Pancreas (tissue), 10 donors: ENCODE data around the gene AHNAK. TPM values are rescaled to one million over a fixed set of nuclear protein-coding genes. Genes with fewer than 3 reads are reported as not detected.

Experiments
- ATAC-seq, 4 donors: fragments of 200-7000 bp; cut with Tn5 transposase; one replicate each; pipeline versions ENCODE4 v1.8.0 to v1.9.1; 2020; ENCODE audit warnings: mild to moderate bottlenecking in 4 of 4, moderate library complexity in 4 of 4
- DNase-seq, 6 donors: peaks; one replicate each; pipeline ENCODE4 v3.0.0-alpha.2; 2020
- FAIRE-seq: peaks from 2 replicates; lab custom pipeline; 2012; peaks lifted over from hg19 to GRCh38; lab: Jason Lieb, UNC
- H3K27ac ChIP-seq, 4 donors: fragments of 200-600 bp; sonication (generic); 1 replicate in 3 of 4; 2 replicates in 1 of 4; pipeline versions ENCODE4 v1.5.0 to v1.8.0; 2020
- H3K27me3 ChIP-seq, 4 donors: fragments of 200-600 bp; one replicate each; pipeline ENCODE4 v1.8.0; 2021
- H3K36me3 ChIP-seq, 3 donors: fragments of 200-600 bp; sonication (generic) in 1 of 3; one replicate each; pipeline versions ENCODE4 v1.5.0 to v1.8.0; 2020 to 2021
- H3K4me1 ChIP-seq, 3 donors: fragments of 200-600 bp; one replicate each; pipeline ENCODE4 v1.8.0; 2021
- H3K4me3 ChIP-seq, 4 donors: fragments of 200-600 bp; sonication (generic) in 2 of 4; one replicate each; pipeline versions ENCODE4 v1.5.0 to v1.8.0; 2020 to 2021
- H3K9me3 ChIP-seq, 4 donors: fragments of 200-600 bp; one replicate each; pipeline ENCODE4 v1.8.0; 2021
- CTCF ChIP-seq, 4 donors: fragments of 200-600 bp; sonication (generic) in 3 of 4; IDR thresholded peaks; one replicate each; pipeline versions ENCODE4 v1.5.0 to v1.8.0; 2021; ENCODE audit warnings: antibody characterized with exemption in 4 of 4
- WGBS, 2 donors: extraction: QIAGEN DNeasy Blood & Tissue Kit; methylation state at CpG; one replicate each; pipeline ENCODE4 v1.1.7; 2013; 5-methylcytosine and 5-hydroxymethylcytosine counted together
- intact Hi-C, 3 donors: fragments of 100-400 bp; cut with DNase I; formaldehyde crosslinking; loops; one replicate each; pipeline versions ENCODE4 v1.11.1 to v1.14.2; 2022
- polyA plus RNA-seq, 2 donors: library from polyadenylated mRNA; stranded (reverse); fragments of 200-250 nt; gene quantifications; one replicate each; pipeline ENCODE4 v1.2.3, GENCODE V29; 2013
- total RNA-seq, 6 donors: library from RNA; stranded (reverse); fragmentation: NEBNext Ultra II Directional in 4 of 6; extraction: Animal tissue kit (Norgen Biotek cat#: 25700) in 4 of 6; gene quantifications; one replicate each; pipeline versions ENCODE4 v1.2.1 to v1.2.4, GENCODE V29; 2021 to 2023
- donor health status: healthy with polysubstance abuse.
- donor health status: DM: no; HTN: no; CAD: no; lungs with moderate emphysema.
- donor health status: DM: no; HTN: no; CAD: no.
- donor health status: control.
- donor health status: control.
- donor health status: Bipolar disorder and iron deficiency.
- donor health status: DM: yes; HTN: yes; CAD: no.
- donor health status: DM: no; HTN: no; CAD: no.
- donor health status: DM: no; HTN: no; CAD: no.
- donor health status: DM: yes; HTN: yes; CAD: no.

The AHNAK gene
- total and polyA plus RNA-seq, 8 donors, result 18.7 to 163 (median 66.8) TPM

GRCh38 chr11:62559204-62559603 is 12.6 kb upstream of the AHNAK start:
- Histone ChIP-seq H3K4me3 (no peak overlapping the region), H3K27ac (no peak overlapping the region), H3K4me1 (peaks cover 7 to 30% (median 22%) of the 10 kb centered on the region in 3 donors), H3K9me3 (no peaks in the 10 kb centered on the region), H3K36me3 (peaks cover 0 to 34% (median 18%) of the 10 kb centered on the region in 3 donors), H3K27me3 (no peaks in the 10 kb centered on the region)
- WGBS, 2 donors, result 91 to 92% methylated on average over 8 of the region's 8 CpGs
- no peak for ATAC-seq
- no peak for DNase-seq
- no peak for FAIRE-seq
- intact Hi-C loops, result no loop called here
- no peak for TF ChIP-seq CTCF (IDR thresholded peaks at IDR 0.05)

GRCh38 chr11:62558669-62559068 is 12.1 kb upstream of the AHNAK start:
- ATAC-seq (no peak), DNase-seq (peak in 1 of 6 donors; percentile 30), FAIRE-seq (no peak)
- TF ChIP-seq CTCF (IDR thresholded peaks at IDR 0.05), result no peak
- H3K36me3 ChIP-seq, result peaks cover 0 to 32% (median 18%) of the 10 kb centered on the region in 3 donors
- intact Hi-C loops, result no loop called here
- 86 to 92% methylated on average over 9 of the region's 9 CpGs for WGBS, 2 donors
- no peaks in the 10 kb centered on the region for H3K9me3 ChIP-seq
- no peak overlapping the region for H3K27ac ChIP-seq
- H3K4me3 ChIP-seq, result no peak overlapping the region
- H3K4me1 ChIP-seq, result peaks cover 7 to 36% (median 27%) of the 10 kb centered on the region in 3 donors
- H3K27me3 ChIP-seq, result no peaks in the 10 kb centered on the region

- H3K27ac ChIP-seq, result peak overlapping the region; percentile 6 to 93 (median 68)
- FAIRE-seq (no peak), ATAC-seq (no peak), DNase-seq (peak in 2 of 6 donors; percentile 13 to 17)
- TF ChIP-seq CTCF (IDR thresholded peaks at IDR 0.05), result no peak
- peaks cover 18 to 50% (median 39%) of the 10 kb centered on the region in 3 donors for H3K4me1 ChIP-seq
- intact Hi-C loops, result loop anchor here in 1 of 3 donors (2.0 kb wide), 1 partner anchor 16 kb away; the partner anchor contains the start of gene EEF1G
- no peak overlapping the region for H3K4me3 ChIP-seq
- peaks cover 0 to 19% (median 11%) of the 10 kb centered on the region in 3 donors for H3K36me3 ChIP-seq
- 74 to 75% methylated on average over 3 of the region's 3 CpGs for WGBS, 2 donors
- no peaks in the 10 kb centered on the region for H3K9me3 ChIP-seq
- H3K27me3 ChIP-seq, result no peaks in the 10 kb centered on the region
Observed at GRCh38 chr11:62556875-62557631, 10.4 kb upstream of the AHNAK start.

GRCh38 chr11:62556108-62556874 is 9.7 kb upstream of the AHNAK start:
- Histone ChIP-seq H3K27ac (peak overlapping the region; percentile 6 to 93 (median 68)), H3K36me3 (peaks cover 0 to 19% (median 10%) of the 10 kb centered on the region in 3 donors), H3K27me3 (no peaks in the 10 kb centered on the region), H3K4me3 (peak overlapping the region in 1 of 4 donors; percentile 7), H3K4me1 (peaks cover 18 to 57% (median 46%) of the 10 kb centered on the region in 3 donors), H3K9me3 (no peaks in the 10 kb centered on the region)
- no peak for TF ChIP-seq CTCF (IDR thresholded peaks at IDR 0.05)
- ATAC-seq, result peak; percentile 41 to 69 (median 57)
- FAIRE-seq, result no peak
- peak; percentile 61 to 81 (median 70) for DNase-seq
- intact Hi-C loops, result loop anchor here in 1 of 3 donors (2.0 kb wide), 1 partner anchor 17 kb away; the partner anchor contains the start of gene EEF1G
- 35 to 40% methylated on average over 14 of the region's 14 CpGs for WGBS, 2 donors
